ENCODE measurements around the gene LAMA4. TPM values are rescaled to one million over a fixed set of nuclear protein-coding genes. Genes with fewer than 3 reads are reported as not detected.
"Not testable (repeated sequence)": the region's sequence is repeated elsewhere in the genome, so short reads cannot be mapped to it uniquely, and the experiment has no call there.

Gene LAMA4
- total RNA-seq, 2 experiments from 2014 or later, result not detected

GRCh38 chr6:112214739-112215269, 39.6 kb downstream of the LAMA4 start:
- Mint-ChIP-seq H3K27ac (no peak overlapping the region), H3K27me3 (peaks cover 19% of the 10 kb centered on the region), H3K36me3 (no peaks in the 10 kb centered on the region), H3K9me3 (peaks cover 2% of the 10 kb centered on the region), H3K4me1 (ENCODE audit: low read depth) (no peaks in the 10 kb centered on the region), H3K4me3 (no peak overlapping the region)
- ChIA-PET POLR2A (no interaction called here), CTCF (no interaction called here)
- intact Hi-C loops (cut with micrococcal nuclease), result no loop called here
- DNase-seq, result no peak

- intact Hi-C loops (cut with micrococcal nuclease), result no loop called here
- Mint-ChIP-seq H3K4me3 (no peak overlapping the region), H3K9me3 (peaks cover 2% of the 10 kb centered on the region), H3K36me3 (no peaks in the 10 kb centered on the region), H3K27me3 (peaks cover 17% of the 10 kb centered on the region), H3K27ac (no peak overlapping the region), H3K4me1 (ENCODE audit: low read depth) (no peaks in the 10 kb centered on the region)
- POLR2A ChIA-PET, result no interaction called here
- CTCF ChIA-PET, result interaction anchor here (1.2 kb wide), 1 partner anchor 31 kb away, joined by 3 read pairs; no protein-coding TSS in a partner anchor
- no peak for DNase-seq
Measured at GRCh38 chr6:112210852-112211251, 43.5 kb downstream of the LAMA4 start.

GRCh38 chr6:112209131-112209530, 45.2 kb downstream of the LAMA4 start:
- ChIA-PET CTCF (no interaction called here), POLR2A (no interaction called here)
- no peak for DNase-seq
- H3K36me3 Mint-ChIP-seq, result no peaks in the 10 kb centered on the region
- no peaks in the 10 kb centered on the region for H3K4me1 Mint-ChIP-seq (ENCODE audit: low read depth)
- intact Hi-C loops (cut with micrococcal nuclease), result no loop called here
- peaks cover 20% of the 10 kb centered on the region for H3K27me3 Mint-ChIP-seq
- H3K9me3 Mint-ChIP-seq, result peaks cover 2% of the 10 kb centered on the region
- no peak overlapping the region for H3K4me3 Mint-ChIP-seq
- H3K27ac Mint-ChIP-seq, result no peak overlapping the region

GRCh38 chr6:112207776-112208175, 46.6 kb downstream of the LAMA4 start:
- no peak overlapping the region for H3K4me3 Mint-ChIP-seq
- DNase-seq, result no peak
- H3K9me3 Mint-ChIP-seq, result peaks cover 2% of the 10 kb centered on the region
- H3K4me1 Mint-ChIP-seq (ENCODE audit: low read depth), result no peaks in the 10 kb centered on the region
- intact Hi-C loops (cut with micrococcal nuclease), result no loop called here
- H3K27me3 Mint-ChIP-seq, result peaks cover 15% of the 10 kb centered on the region
- no peak overlapping the region for H3K27ac Mint-ChIP-seq
- no peaks in the 10 kb centered on the region for H3K36me3 Mint-ChIP-seq
- POLR2A ChIA-PET, result no interaction called here
- CTCF ChIA-PET, result interaction anchor here (0.7 to 0.9 kb wide), 2 partner anchors 28 to 1627 kb away, joined by 3 read pairs; no protein-coding TSS in a partner anchor

- Mint-ChIP-seq H3K27me3 (peaks cover 14% of the 10 kb centered on the region), H3K9me3 (peaks cover 2% of the 10 kb centered on the region), H3K27ac (no peak overlapping the region), H3K4me1 (ENCODE audit: low read depth) (no peaks in the 10 kb centered on the region), H3K4me3 (no peak overlapping the region), H3K36me3 (no peaks in the 10 kb centered on the region)
- no peak for DNase-seq
- POLR2A ChIA-PET, result no interaction called here
- CTCF ChIA-PET, result no interaction called here
- intact Hi-C loops (cut with micrococcal nuclease), result no loop called here
Measured at GRCh38 chr6:112207131-112207530, 47.2 kb downstream of the LAMA4 start.

GRCh38 chr6:112206110-112206458, 48.3 kb downstream of the LAMA4 start:
- H3K36me3 Mint-ChIP-seq, result no peaks in the 10 kb centered on the region
- CTCF ChIA-PET, result no interaction called here
- intact Hi-C loops (cut with micrococcal nuclease), result no loop called here
- peaks cover 9% of the 10 kb centered on the region for H3K27me3 Mint-ChIP-seq
- DNase-seq, result no peak
- POLR2A ChIA-PET, result no interaction called here
- H3K27ac Mint-ChIP-seq, result no peak overlapping the region
- H3K4me1 Mint-ChIP-seq (ENCODE audit: low read depth), result no peaks in the 10 kb centered on the region
- peaks cover 2% of the 10 kb centered on the region for H3K9me3 Mint-ChIP-seq
- no peak overlapping the region for H3K4me3 Mint-ChIP-seq

- peaks cover 2% of the 10 kb centered on the region for H3K9me3 Mint-ChIP-seq
- peaks cover 9% of the 10 kb centered on the region for H3K27me3 Mint-ChIP-seq
- no peaks in the 10 kb centered on the region for H3K36me3 Mint-ChIP-seq
- no peak overlapping the region for H3K4me3 Mint-ChIP-seq
- POLR2A ChIA-PET, result no interaction called here
- CTCF ChIA-PET, result no interaction called here
- intact Hi-C loops (cut with micrococcal nuclease), result no loop called here
- H3K27ac Mint-ChIP-seq, result no peak overlapping the region
- DNase-seq, result no peak
- H3K4me1 Mint-ChIP-seq (ENCODE audit: low read depth), result no peaks in the 10 kb centered on the region
Measured at GRCh38 chr6:112205427-112206109, 48.8 kb downstream of the LAMA4 start.

GRCh38 chr6:112204350-112204706, 50.0 kb downstream of the LAMA4 start:
- no peak overlapping the region for H3K27ac Mint-ChIP-seq
- H3K27me3 Mint-ChIP-seq, result peaks cover 13% of the 10 kb centered on the region
- intact Hi-C loops (cut with micrococcal nuclease), result no loop called here
- H3K4me1 Mint-ChIP-seq (ENCODE audit: low read depth), result no peaks in the 10 kb centered on the region
- no peak for DNase-seq
- H3K36me3 Mint-ChIP-seq, result no peaks in the 10 kb centered on the region
- POLR2A ChIA-PET, result no interaction called here
- CTCF ChIA-PET, result no interaction called here
- H3K4me3 Mint-ChIP-seq, result no peak overlapping the region
- peaks cover 5% of the 10 kb centered on the region for H3K9me3 Mint-ChIP-seq

GRCh38 chr6:112203577-112204349, 50.6 kb downstream of the LAMA4 start:
- Mint-ChIP-seq H3K27me3 (peaks cover 13% of the 10 kb centered on the region), H3K4me1 (ENCODE audit: low read depth) (no peaks in the 10 kb centered on the region), H3K4me3 (no peak overlapping the region), H3K36me3 (no peaks in the 10 kb centered on the region), H3K9me3 (peaks cover 5% of the 10 kb centered on the region), H3K27ac (no peak overlapping the region)
- ChIA-PET POLR2A (no interaction called here), CTCF (interaction anchor here (1.6 kb wide), 1 partner anchor 24 kb away, joined by 7 read pairs; no protein-coding TSS in a partner anchor)
- no peak for DNase-seq
- intact Hi-C loops (cut with micrococcal nuclease), result no loop called here

GRCh38 chr6:112202639-112203341, 51.6 kb downstream of the LAMA4 start:
- no peaks in the 10 kb centered on the region for H3K4me1 Mint-ChIP-seq (ENCODE audit: low read depth)
- H3K27me3 Mint-ChIP-seq, result peaks cover 18% of the 10 kb centered on the region
- H3K4me3 Mint-ChIP-seq, result no peak overlapping the region
- ChIA-PET POLR2A (no interaction called here), CTCF (interaction anchor here (1.6 kb wide), 1 partner anchor 23 kb away, joined by 7 read pairs; no protein-coding TSS in a partner anchor)
- H3K27ac Mint-ChIP-seq, result no peak overlapping the region
- H3K9me3 Mint-ChIP-seq, result peaks cover 5% of the 10 kb centered on the region
- H3K36me3 Mint-ChIP-seq, result no peaks in the 10 kb centered on the region
- no peak for DNase-seq
- intact Hi-C loops (cut with micrococcal nuclease), result no loop called here

- CTCF ChIA-PET; intact Hi-C loops (cut with micrococcal nuclease); H3K9me3 Mint-ChIP-seq; H3K4me1 Mint-ChIP-seq (ENCODE audit: low read depth); H3K27ac Mint-ChIP-seq; POLR2A ChIA-PET; H3K36me3 Mint-ChIP-seq; H3K4me3 Mint-ChIP-seq; DNase-seq: not testable (repeated sequence)
- H3K27me3 Mint-ChIP-seq, result peaks cover 17% of the 10 kb centered on the region
Measured at GRCh38 chr6:112200185-112200914, 54.0 kb downstream of the LAMA4 start.

- no peak for DNase-seq
- POLR2A ChIA-PET, result no interaction called here
Measured at GRCh38 chr6:112199001-112199403, 55.4 kb downstream of the LAMA4 start.

More at GRCh38 chr6:112199001-112199403, 55.4 kb downstream of the LAMA4 start:
- no peaks in the 10 kb centered on the region for H3K4me1 Mint-ChIP-seq (ENCODE audit: low read depth)
- no peaks in the 10 kb centered on the region for H3K36me3 Mint-ChIP-seq
- peaks cover 14% of the 10 kb centered on the region for H3K27me3 Mint-ChIP-seq
- peaks cover 5% of the 10 kb centered on the region for H3K9me3 Mint-ChIP-seq
- intact Hi-C loops (cut with micrococcal nuclease), result no loop called here
- H3K4me3 Mint-ChIP-seq, result no peak overlapping the region
- CTCF ChIA-PET, result interaction anchor here (1.2 kb wide), 1 partner anchor 17 kb away, joined by 4 read pairs; no protein-coding TSS in a partner anchor
- no peak overlapping the region for H3K27ac Mint-ChIP-seq
